GM23338 (cell line): ENCODE results near the gene CCDC85B. TPM values are rescaled to one million over a fixed set of nuclear protein-coding genes. Genes with fewer than 3 reads are reported as not detected.

Experiments used
- ATAC-seq: fragments of 200-7000 bp; cut with Tn5 transposase; 3 replicates; pipeline ENCODE4 v1.9.1; 2020
- DNase-seq: peaks from one replicate; pipeline ENCODE4 v3.0.0-alpha.2; 2015; ENCODE audit warnings: low spot score
- H2AFZ ChIP-seq: fragments of 200-600 bp; sonication (generic); 2 replicates; pipeline ENCODE4 v1.8.0; 2016; ENCODE audit warnings: antibody characterized with exemption, mild to moderate bottlenecking, moderate library complexity
- H3F3A ChIP-seq: fragments of 200-600 bp; sonication (generic); replicated peaks from 2 replicates; pipeline ENCODE4 v1.8.0; 2017; ENCODE audit warnings: antibody characterized with exemption, mixed run types, low read depth
- H3K27ac ChIP-seq: fragments of 200-600 bp; sonication (generic); 2 replicates; pipeline ENCODE4 v1.6.1; 2016; ENCODE audit warnings: low read depth
- H3K27me3 ChIP-seq: fragments of 200-600 bp; sonication (generic); 2 replicates; pipeline ENCODE4 v1.8.0; 2016; ENCODE audit warnings: mild to moderate bottlenecking, mixed run types, moderate library complexity; ENCODE audit not compliant: insufficient read depth
- H3K36me3 ChIP-seq: fragments of 200-600 bp; sonication (generic); 2 replicates; pipeline ENCODE4 v1.8.0; 2016; ENCODE audit warnings: mild to moderate bottlenecking; ENCODE audit not compliant: insufficient read depth
- H3K4me1 ChIP-seq: fragments of 200-600 bp; sonication (generic); 2 replicates; pipeline ENCODE4 v1.8.0; 2016; ENCODE audit warnings: mild to moderate bottlenecking, moderate library complexity; ENCODE audit not compliant: insufficient read depth
- H3K4me2 ChIP-seq: fragments of 200-600 bp; sonication (generic); 2 replicates; pipeline ENCODE4 v1.7.1; 2017; ENCODE audit warnings: mixed run types
- H3K4me3 ChIP-seq: fragments of 200-600 bp; sonication (generic); 2 replicates; pipeline ENCODE4 v1.6.1; 2016; ENCODE audit warnings: mixed run types
- H3K79me2 ChIP-seq: fragments of 200-600 bp; sonication (generic); replicated peaks from 2 replicates; pipeline ENCODE4 v1.8.0; 2017; ENCODE audit warnings: mild to moderate bottlenecking; ENCODE audit not compliant: insufficient read depth
- H3K9me2 ChIP-seq: fragments of 200-600 bp; sonication (generic); 2 replicates; pipeline ENCODE4 v1.8.0; 2017; ENCODE audit not compliant: insufficient read depth
- H4K20me1 ChIP-seq: fragments of 200-600 bp; sonication (generic); replicated peaks from 2 replicates; pipeline ENCODE4 v1.8.0; 2017; ENCODE audit warnings: mild to moderate bottlenecking; ENCODE audit not compliant: insufficient read depth
- H3K27ac Mint-ChIP-seq: 2 replicates; pipeline ENCODE4 v1.8.0; 2020; ENCODE audit warnings: inconsistent platforms, mild to moderate bottlenecking, moderate library complexity, mixed read lengths
- H3K27me3 Mint-ChIP-seq: 3 replicates; pipeline ENCODE4 v1.8.0; 2022; ENCODE audit warnings: low read depth, mild to moderate bottlenecking, moderate library complexity, mixed read lengths, inconsistent platforms; ENCODE audit not compliant: insufficient read depth, poor library complexity
- H3K36me3 Mint-ChIP-seq: 3 replicates; pipeline ENCODE4 v1.8.0; 2021; ENCODE audit warnings: low read depth, mild to moderate bottlenecking, inconsistent platforms, moderate library complexity, mixed read lengths
- H3K4me1 Mint-ChIP-seq: 3 replicates; pipeline ENCODE4 v1.8.0; 2020; ENCODE audit warnings: mild to moderate bottlenecking, inconsistent platforms, mixed read lengths
- H3K4me3 Mint-ChIP-seq: 3 replicates; pipeline ENCODE4 v1.8.0; 2021; ENCODE audit warnings: moderate library complexity, mild to moderate bottlenecking, inconsistent platforms, mixed read lengths
- H3K9me3 Mint-ChIP-seq: 3 replicates; pipeline ENCODE4 v1.8.0; 2020; ENCODE audit warnings: moderate library complexity, mild to moderate bottlenecking, inconsistent platforms, mixed read lengths
- CREB1 ChIP-seq: fragments of 250-450 bp; sonication (Bioruptor Pico); IDR thresholded peaks from 2 replicates; pipeline ENCODE4 v1.5.0; 2020; ENCODE audit warnings: low read depth, mild to moderate bottlenecking, moderate library complexity
- ETS1 ChIP-seq: IDR thresholded peaks from 2 replicates; pipeline ENCODE4 v1.6.1; 2016; ENCODE audit warnings: antibody characterized with exemption
- EZH2 ChIP-seq: fragments of 200-600 bp; sonication (generic); IDR thresholded peaks from one replicate; pipeline ENCODE4 v1.8.0; 2017; ENCODE audit warnings: antibody characterized with exemption, mild to moderate bottlenecking, low read depth; ENCODE audit not compliant: unreplicated experiment
- EZH2phosphoT487 ChIP-seq: fragments of 200-600 bp; sonication (generic); IDR thresholded peaks from one replicate; pipeline ENCODE4 v1.8.1; 2018; ENCODE audit warnings: antibody characterized with exemption; ENCODE audit not compliant: unreplicated experiment
- POLR2AphosphoS5 ChIP-seq: IDR thresholded peaks from 2 replicates; pipeline ENCODE4 v1.6.1; 2016; ENCODE audit warnings: antibody characterized with exemption, low read depth
- STAT1 ChIP-seq: IDR thresholded peaks from one replicate; pipeline ENCODE4 v1.6.1; 2016; ENCODE audit warnings: antibody characterized with exemption; ENCODE audit not compliant: unreplicated experiment
- ZNF331 ChIP-seq: fragments of 250-450 bp; sonication (Bioruptor Pico); IDR thresholded peaks from 2 replicates; pipeline ENCODE4 v1.5.0; 2020; ENCODE audit warnings: low read depth, mild to moderate bottlenecking, moderate library complexity
- ZNF462 ChIP-seq: fragments of 250-450 bp; sonication (Bioruptor Pico); IDR thresholded peaks from 2 replicates; pipeline ENCODE4 v1.5.0; 2020; ENCODE audit warnings: mild to moderate bottlenecking, moderate library complexity
- polyA plus RNA-seq: library from polyadenylated mRNA; unstranded; fragments of >200 nt; fragmentation: Nextera tagmentation; extraction: Ambion mirVana; gene quantifications from 2 replicates; pipeline ENCODE4 v1.2.1, GENCODE V29; 2016
- total RNA-seq: library from RNA; depleted of rRNA; stranded (reverse); fragments of >200 nt; shearing (Covaris generic); gene quantifications from 2 replicates; pipeline ENCODE4 v1.2.3, GENCODE V29; 2014

CCDC85B gene
- total and polyA plus RNA-seq, 2 experiments from 2014 or later: 54.5 to 66.3 TPM

- peaks cover 4% of the 10 kb centered on the region; the same call in 1 of the 2 replicates for H3K36me3 ChIP-seq
- peaks cover 39% of the 10 kb centered on the region for H3K36me3 Mint-ChIP-seq
- H3K27me3 ChIP-seq: peaks cover 13% of the 10 kb centered on the region; the same call in 1 of the 2 replicates
- no peaks in the 10 kb centered on the region for H3K9me2 ChIP-seq
- no peak overlapping the region for H3K27ac Mint-ChIP-seq
- H3K4me1 ChIP-seq: peaks cover 8% of the 10 kb centered on the region; the same call in 1 of the 2 replicates
- H3K27ac ChIP-seq: no peak overlapping the region
- TF ChIP-seq EZH2phosphoT487: no peak
- TF ChIP-seq ETS1: no peak
- TF ChIP-seq STAT1: no peak
- no peak for TF ChIP-seq EZH2
- TF ChIP-seq ZNF331 (CRISPR knock-in tag): no peak
- DNase-seq (no peak), ATAC-seq (no peak)
- H3K27me3 Mint-ChIP-seq: peaks cover 33% of the 10 kb centered on the region
- peaks cover 23% of the 10 kb centered on the region for H3F3A ChIP-seq
- no peak overlapping the region for H2AFZ ChIP-seq
- peaks cover 6% of the 10 kb centered on the region; the same call in 1 of the 2 replicates for H4K20me1 ChIP-seq
- no peak overlapping the region for H3K4me3 ChIP-seq
- no peak overlapping the region for H3K4me2 ChIP-seq
- no peaks in the 10 kb centered on the region; the same call in 1 of the 3 replicates for H3K9me3 Mint-ChIP-seq
- peaks cover 16% of the 10 kb centered on the region for H3K4me1 Mint-ChIP-seq
- H3K79me2 ChIP-seq: peaks cover 11% of the 10 kb centered on the region
- H3K4me3 Mint-ChIP-seq: no peak overlapping the region
Measured at GRCh38 chr11:65865550-65866172, 24.8 kb upstream of the CCDC85B start.

- peak overlapping the region; percentile 96; the same call in 1 of the 2 replicates for H3K4me2 ChIP-seq
- DNase-seq (no peak), ATAC-seq (no peak)
- H3K4me3 ChIP-seq: no peak overlapping the region
- Mint-ChIP-seq H3K36me3 (peaks cover 33% of the 10 kb centered on the region), H3K4me3 (peak overlapping the region; percentile 91; the same call in 2 of the 3 replicates), H3K9me3 (no peaks in the 10 kb centered on the region; the same call in 1 of the 3 replicates), H3K27me3 (peaks cover 41% of the 10 kb centered on the region), H3K4me1 (peaks cover 10% of the 10 kb centered on the region), H3K27ac (no peak overlapping the region)
- H3K27me3 ChIP-seq: peaks cover 19% of the 10 kb centered on the region
- H4K20me1 ChIP-seq: peaks cover 6% of the 10 kb centered on the region; the same call in 1 of the 2 replicates
- H2AFZ ChIP-seq: no peak overlapping the region
- no peaks in the 10 kb centered on the region for H3K9me2 ChIP-seq
- H3K36me3 ChIP-seq: peaks cover 4% of the 10 kb centered on the region; the same call in 1 of the 2 replicates
- H3K4me1 ChIP-seq: peaks cover 2% of the 10 kb centered on the region; the same call in 1 of the 2 replicates
- H3K79me2 ChIP-seq: peaks cover 2% of the 10 kb centered on the region
- peaks cover 13% of the 10 kb centered on the region for H3F3A ChIP-seq
- H3K27ac ChIP-seq: no peak overlapping the region
- TF ChIP-seq ETS1 (no peak), POLR2AphosphoS5 (no peak), ZNF462 (CRISPR knock-in tag) (no peak), STAT1 (no peak), EZH2phosphoT487 (no peak), CREB1 (CRISPR knock-in tag) (no peak), EZH2 (no peak), ZNF331 (CRISPR knock-in tag) (no peak)
Measured at GRCh38 chr11:65866509-65867283, 23.8 kb upstream of the CCDC85B start.
